ENCODE measurements around the gene ATP13A3.

DNA sequence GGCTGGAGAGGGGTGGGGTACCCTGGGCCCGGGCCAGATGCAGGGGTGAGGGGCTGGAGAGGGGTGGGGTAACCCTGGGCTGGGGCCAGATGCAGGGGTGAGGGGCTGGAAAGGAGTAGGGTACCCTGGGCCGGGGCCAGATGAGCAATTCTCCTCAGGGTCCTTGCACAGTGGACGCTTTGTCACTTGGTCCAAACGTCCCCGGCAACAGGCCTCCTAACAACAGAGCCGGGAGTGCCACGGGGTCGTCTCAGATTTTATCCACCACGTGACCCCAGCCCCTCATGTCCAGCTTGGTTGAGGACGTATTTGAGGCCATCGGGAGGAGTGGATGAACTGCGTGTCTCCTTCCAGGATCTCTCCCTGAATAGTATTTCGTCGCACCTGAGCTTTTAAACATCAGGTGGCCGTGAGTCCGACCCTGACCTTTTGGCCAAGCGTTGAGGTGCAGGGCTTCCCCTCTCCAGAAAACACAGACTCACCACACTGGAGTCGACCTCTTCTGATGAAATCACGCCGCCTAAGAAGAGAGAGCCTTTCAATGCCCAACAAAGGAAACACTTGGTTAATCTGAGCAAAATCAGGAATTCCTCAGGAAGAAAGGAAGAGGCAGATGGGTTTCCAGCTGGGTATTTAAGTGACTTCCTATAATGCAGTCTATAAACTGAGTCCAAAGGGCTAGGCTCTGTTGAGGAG, 104.5 kb downstream of the ATP13A3 start:
- TF ChIP-seq, protein P1, sequence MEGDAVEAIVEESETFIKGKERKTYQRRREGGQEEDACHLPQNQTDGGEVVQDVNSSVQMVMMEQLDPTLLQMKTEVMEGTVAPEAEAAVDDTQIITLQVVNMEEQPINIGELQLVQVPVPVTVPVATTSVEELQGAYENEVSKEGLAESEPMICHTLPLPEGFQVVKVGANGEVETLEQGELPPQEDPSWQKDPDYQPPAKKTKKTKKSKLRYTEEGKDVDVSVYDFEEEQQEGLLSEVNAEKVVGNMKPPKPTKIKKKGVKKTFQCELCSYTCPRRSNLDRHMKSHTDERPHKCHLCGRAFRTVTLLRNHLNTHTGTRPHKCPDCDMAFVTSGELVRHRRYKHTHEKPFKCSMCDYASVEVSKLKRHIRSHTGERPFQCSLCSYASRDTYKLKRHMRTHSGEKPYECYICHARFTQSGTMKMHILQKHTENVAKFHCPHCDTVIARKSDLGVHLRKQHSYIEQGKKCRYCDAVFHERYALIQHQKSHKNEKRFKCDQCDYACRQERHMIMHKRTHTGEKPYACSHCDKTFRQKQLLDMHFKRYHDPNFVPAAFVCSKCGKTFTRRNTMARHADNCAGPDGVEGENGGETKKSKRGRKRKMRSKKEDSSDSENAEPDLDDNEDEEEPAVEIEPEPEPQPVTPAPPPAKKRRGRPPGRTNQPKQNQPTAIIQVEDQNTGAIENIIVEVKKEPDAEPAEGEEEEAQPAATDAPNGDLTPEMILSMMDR (conservative IDR thresholded peaks at IDR 0.05; ENCODE audit: low read length) = no peak
- no peak for TF ChIP-seq EZH2phosphoT487 (IDR thresholded peaks at IDR 0.05; ENCODE audit: borderline replicate concordance, low read depth, low read length)
